ENCODE results near the gene FRMD7.

The FRMD7 gene

GRCh38 chrX:132031867-132032266 lies 96.0 kb downstream of the FRMD7 start:
- no peak for FAIRE-seq

GRCh38 chrX:132030264-132030663 lies 97.6 kb downstream of the FRMD7 start:
- no peak for FAIRE-seq

All from TTC549 (cell line).